UCSD-AML1 (cell line): ENCODE results near the gene LCE2D.

Experiments used
- DNase-seq: peaks from one replicate; lab custom pipeline; 2025; ENCODE audit not compliant: unreplicated experiment; lab: John Stamatoyannopoulos, UW

LCE2D gene

DNA sequence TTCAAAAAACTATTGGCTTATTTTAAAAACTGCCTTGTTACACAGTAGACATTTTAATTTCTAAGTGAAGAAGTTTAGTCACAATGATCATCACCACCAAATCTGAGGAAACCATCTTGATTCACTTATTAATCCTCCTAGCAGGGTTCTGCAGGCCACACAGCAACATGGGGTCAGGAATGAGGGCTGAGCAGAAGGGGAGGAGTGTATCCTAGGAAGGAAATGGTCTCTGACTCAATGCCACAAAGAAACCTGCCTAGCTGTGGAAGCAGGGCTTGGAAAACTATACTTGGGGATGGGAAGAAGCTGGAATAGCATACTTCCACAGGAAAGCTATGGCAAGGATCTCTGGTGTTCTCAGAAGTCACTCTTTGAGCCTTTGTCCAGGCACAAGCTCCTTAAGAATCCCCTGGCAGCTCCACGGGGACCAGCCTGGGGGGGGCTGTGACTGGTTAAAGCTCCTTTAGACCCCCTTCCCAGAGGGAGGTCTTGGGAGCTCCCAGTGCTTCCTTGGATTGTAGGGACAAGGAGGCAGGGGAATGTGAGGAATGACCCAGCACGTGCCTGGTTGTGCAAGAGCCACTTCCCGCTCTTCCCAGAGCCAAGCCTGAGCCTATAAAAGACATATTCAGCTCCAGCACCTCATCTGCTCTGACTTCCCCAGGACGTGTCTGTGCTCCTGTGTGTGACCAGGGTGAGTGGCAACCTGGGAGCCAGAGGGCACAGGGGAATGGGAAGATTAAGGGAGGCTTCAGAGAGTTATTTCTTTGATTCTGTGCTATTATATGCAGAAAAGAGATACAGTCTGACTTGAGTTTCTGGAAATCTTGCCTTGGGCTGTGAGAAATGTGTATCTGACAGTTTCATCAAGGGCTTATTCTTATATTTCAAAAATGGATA, 34.8 kb downstream of the LCE2D start, which contains the start of gene LCE2A:
TSS of gene LCE2A (plus strand) at position 645 of the 900 bp plus-strand sequence. CDS start 557 bp downstream, outside the sequence.
- DNase-seq, result no peak

DNA sequence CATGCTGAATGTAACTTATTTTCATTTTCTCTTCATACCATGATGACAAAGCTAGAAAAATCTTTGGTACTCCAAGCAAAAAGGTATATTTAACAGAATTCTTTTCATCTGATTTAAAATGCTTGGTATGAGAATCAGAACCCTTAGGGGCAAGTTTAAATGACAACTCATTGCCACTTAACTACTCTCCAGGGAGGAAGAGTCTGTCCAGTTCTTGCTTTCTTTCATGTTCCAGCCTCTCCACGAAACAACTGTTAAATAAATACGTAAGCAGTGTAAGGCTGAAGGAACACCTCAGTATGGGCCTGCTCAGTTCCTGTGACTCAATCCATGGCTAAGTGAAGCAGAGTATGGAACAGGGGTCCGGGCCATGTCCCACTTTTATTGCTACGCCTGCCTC, 36.6 kb downstream of the LCE2D start:
- DNase-seq, result no peak

DNA sequence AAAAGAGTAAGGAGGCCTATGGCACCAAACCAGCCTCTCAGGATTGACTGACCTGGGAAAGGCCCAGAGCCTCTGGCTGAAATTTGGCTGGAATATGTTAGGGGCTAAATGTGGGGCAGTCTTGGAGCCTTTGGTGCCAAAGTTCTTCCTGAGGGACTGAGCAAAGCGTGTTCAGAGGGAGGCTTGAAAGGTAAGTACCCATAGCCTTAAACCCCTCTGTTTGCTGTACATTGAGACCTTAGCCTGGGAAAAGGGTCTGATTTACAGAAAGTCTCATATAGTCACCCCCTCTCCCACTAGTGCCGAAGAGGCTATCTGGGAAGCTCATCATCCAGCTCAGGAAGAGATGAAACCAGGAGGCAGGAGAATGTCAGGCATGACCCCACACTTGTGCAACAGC, 44.7 kb downstream of the LCE2D start, which contains the start of gene LCE4A:
TSS of gene LCE4A (plus strand) at position 301 of the 400 bp plus-strand sequence. CDS start 916 bp downstream, outside the sequence.
- no peak for DNase-seq
